ENCODE measurements around the gene WWC2. TPM values are rescaled to one million over a fixed set of nuclear protein-coding genes. Genes with fewer than 3 reads are reported as not detected.

WWC2 gene
- total and polyA plus RNA-seq, 2 donors (not counting 3 experiments of a cell fraction or from before 2014, with no cell fraction given): 12.9 to 52.2 TPM

DNA sequence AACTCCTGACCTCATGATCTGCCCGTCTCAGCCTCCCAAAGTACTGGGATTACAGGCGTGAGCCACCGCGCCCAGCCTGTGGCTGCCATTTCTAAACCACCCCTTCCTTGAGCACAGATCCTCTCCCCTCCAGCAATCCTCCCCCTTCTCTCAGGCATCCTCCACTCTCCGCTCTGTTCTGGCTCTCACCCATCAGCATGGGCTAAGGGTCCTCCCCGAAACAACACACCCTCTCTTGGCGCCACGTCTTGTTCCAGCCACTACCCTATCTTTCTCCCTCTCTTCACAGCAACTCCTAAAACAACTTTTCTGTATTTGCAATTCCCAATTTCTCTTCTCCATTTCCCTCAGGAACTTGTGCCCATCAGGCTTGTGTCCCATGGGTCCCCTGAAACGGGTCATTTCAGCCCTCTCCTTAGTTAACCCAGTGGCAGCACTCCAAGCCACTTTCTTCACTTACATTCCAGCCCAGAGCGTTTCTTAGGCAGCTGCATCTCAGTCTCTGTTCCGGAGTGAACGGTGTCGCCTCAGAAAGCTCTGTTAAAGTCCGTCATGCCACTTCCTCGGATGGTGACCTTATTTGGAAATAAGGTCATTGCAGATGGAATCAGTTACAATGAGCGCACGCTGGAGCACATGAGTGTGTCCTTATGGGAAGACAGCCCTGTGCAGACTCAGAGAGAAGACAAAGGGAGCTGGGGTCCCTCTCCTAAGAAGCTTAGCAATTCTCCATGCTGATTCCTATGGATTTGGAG, 251.4 kb downstream of the WWC2 start:
- H3K36me3 ChIP-seq (ENCODE audit: control insufficient read depth in 2 of 2, extremely low read depth in 1 of 2, insufficient read depth in 2 of 2, low read length in 2 of 2): no peaks in the 10 kb centered on the region
- no peak overlapping the region for H2AFZ ChIP-seq (ENCODE audit: low read depth, low read length)
- H3K4me2 ChIP-seq (ENCODE audit: insufficient read depth, low read length): no peak overlapping the region
- peaks cover 16% of the 10 kb centered on the region for H3K4me1 ChIP-seq (ENCODE audit: control insufficient read depth, extremely low read depth, insufficient read depth, low read length)
- no peak overlapping the region for H3K27ac ChIP-seq (ENCODE audit: insufficient read depth, low read depth, low read length)
- no peaks in the 10 kb centered on the region for H4K20me1 ChIP-seq (replicated peaks; ENCODE audit: control insufficient read depth, extremely low read depth, insufficient read depth, low read length)
- H3K4me3 ChIP-seq (replicated peaks in 1 of 3; ENCODE audit: insufficient read depth in 1 of 3, low read depth in 1 of 3, low read length in 3 of 3): no peak overlapping the region
- H3K9me3 ChIP-seq (replicated peaks; ENCODE audit: control insufficient read depth, insufficient read depth, low read length): no peaks in the 10 kb centered on the region
- no peaks in the 10 kb centered on the region for H3K79me2 ChIP-seq (ENCODE audit: control insufficient read depth, insufficient read depth, low read length)
- H3K9ac ChIP-seq (replicated peaks; ENCODE audit: extremely low read depth, insufficient read depth, low read length): no peak overlapping the region
- ChIA-PET CTCF (no interaction called here), POLR2A (no interaction called here)
- no peaks in the 10 kb centered on the region for H3K9me1 ChIP-seq (replicated peaks; ENCODE audit: control insufficient read depth, extremely low read depth, insufficient read depth, low read length)
- TF ChIP-seq MYC (IDR thresholded peaks at IDR 0.05; ENCODE audit: low read depth, low read length) (no peak), JUN (IDR thresholded peaks at IDR 0.05; ENCODE audit: borderline replicate concordance, insufficient read depth, insufficient read length, low read depth) (no peak), POLR2AphosphoS5 (IDR thresholded peaks at IDR 0.05; ENCODE audit: insufficient read depth, low read depth, low read length) (no peak), POLR2A (IDR thresholded peaks at IDR 0.05; ENCODE audit: low read depth, low read length) (no peak), CTCF (IDR thresholded peaks at IDR 0.05; ENCODE audit: extremely low read depth in 1 of 2, insufficient read depth in 1 of 2, low read depth in 1 of 2, low read length in 2 of 2) (no peak), EZH2 (IDR thresholded peaks at IDR 0.05; ENCODE audit: borderline replicate concordance, low read depth, low read length, severe bottlenecking) (no peak), GATA2 (IDR thresholded peaks at IDR 0.05; ENCODE audit: insufficient read depth, insufficient read length, low read depth, low read length) (no peak), FOS (IDR thresholded peaks at IDR 0.05; ENCODE audit: borderline replicate concordance, insufficient read depth, low read length) (no peak)
- TF ChIP-seq, protein P1, sequence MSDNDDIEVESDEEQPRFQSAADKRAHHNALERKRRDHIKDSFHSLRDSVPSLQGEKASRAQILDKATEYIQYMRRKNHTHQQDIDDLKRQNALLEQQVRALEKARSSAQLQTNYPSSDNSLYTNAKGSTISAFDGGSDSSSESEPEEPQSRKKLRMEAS (IDR thresholded peaks at IDR 0.05; ENCODE audit: insufficient read depth, insufficient read length): no peak
- H3K27me3 ChIP-seq (ENCODE audit: control insufficient read depth in 2 of 2, insufficient read depth in 2 of 2, low read length in 2 of 2): no peaks in the 10 kb centered on the region
- FAIRE-seq: no peak
- dilution Hi-C loops (cut with MboI; ENCODE audit: extremely low pct_ligation_motif_present, low sequenced_read_pairs) (no loop called here), intact Hi-C loops (cut with micrococcal nuclease) (no loop called here)
- no TSS peak for BruUV-seq (replicated peaks)
- DNase-seq (ENCODE audit: low read depth, low spot score): no peak

All from endothelial cell of umbilical vein (primary cell).